ENCODE results near the gene IFI27. TPM values are rescaled to one million over a fixed set of nuclear protein-coding genes. Genes with fewer than 3 reads are reported as not detected.

Gene IFI27
- total RNA-seq, 4 donors from 2014 or later: 65.6 to 179 (median 123) TPM

- Histone ChIP-seq H3K27me3 (no peaks in the 10 kb centered on the region), H3K4me3 (no peak overlapping the region), H3K9me3 (no peaks in the 10 kb centered on the region), H3K36me3 (no peaks in the 10 kb centered on the region), H3K27ac (no peak overlapping the region), H3K4me1 (peaks cover 8 to 14% of the 10 kb centered on the region in 2 donors)
- ATAC-seq: no peak
- no peak for TF ChIP-seq POLR2A (IDR thresholded peaks at IDR 0.05)
- TF ChIP-seq, protein P1, sequence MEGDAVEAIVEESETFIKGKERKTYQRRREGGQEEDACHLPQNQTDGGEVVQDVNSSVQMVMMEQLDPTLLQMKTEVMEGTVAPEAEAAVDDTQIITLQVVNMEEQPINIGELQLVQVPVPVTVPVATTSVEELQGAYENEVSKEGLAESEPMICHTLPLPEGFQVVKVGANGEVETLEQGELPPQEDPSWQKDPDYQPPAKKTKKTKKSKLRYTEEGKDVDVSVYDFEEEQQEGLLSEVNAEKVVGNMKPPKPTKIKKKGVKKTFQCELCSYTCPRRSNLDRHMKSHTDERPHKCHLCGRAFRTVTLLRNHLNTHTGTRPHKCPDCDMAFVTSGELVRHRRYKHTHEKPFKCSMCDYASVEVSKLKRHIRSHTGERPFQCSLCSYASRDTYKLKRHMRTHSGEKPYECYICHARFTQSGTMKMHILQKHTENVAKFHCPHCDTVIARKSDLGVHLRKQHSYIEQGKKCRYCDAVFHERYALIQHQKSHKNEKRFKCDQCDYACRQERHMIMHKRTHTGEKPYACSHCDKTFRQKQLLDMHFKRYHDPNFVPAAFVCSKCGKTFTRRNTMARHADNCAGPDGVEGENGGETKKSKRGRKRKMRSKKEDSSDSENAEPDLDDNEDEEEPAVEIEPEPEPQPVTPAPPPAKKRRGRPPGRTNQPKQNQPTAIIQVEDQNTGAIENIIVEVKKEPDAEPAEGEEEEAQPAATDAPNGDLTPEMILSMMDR (IDR thresholded peaks at IDR 0.05 in 4 of 5, conservative IDR thresholded peaks at IDR 0.05 in 1 of 5): peak; percentile 42 to 75 (median 58)
- no peak for DNase-seq
- in situ Hi-C loops (cut with MboI; ENCODE audit: low sequenced_read_pairs in 4 of 4): no loop called here
- intact Hi-C loops (cut with DNase I; ENCODE audit: low total_unique reads): loop anchor here (1.0 to 10.0 kb wide), 2 partner anchors 48 to 352 kb away; no protein-coding TSS in a partner anchor
Observed at GRCh38 chr14:94132285-94132887, 21.9 kb downstream of the IFI27 start.

DNA sequence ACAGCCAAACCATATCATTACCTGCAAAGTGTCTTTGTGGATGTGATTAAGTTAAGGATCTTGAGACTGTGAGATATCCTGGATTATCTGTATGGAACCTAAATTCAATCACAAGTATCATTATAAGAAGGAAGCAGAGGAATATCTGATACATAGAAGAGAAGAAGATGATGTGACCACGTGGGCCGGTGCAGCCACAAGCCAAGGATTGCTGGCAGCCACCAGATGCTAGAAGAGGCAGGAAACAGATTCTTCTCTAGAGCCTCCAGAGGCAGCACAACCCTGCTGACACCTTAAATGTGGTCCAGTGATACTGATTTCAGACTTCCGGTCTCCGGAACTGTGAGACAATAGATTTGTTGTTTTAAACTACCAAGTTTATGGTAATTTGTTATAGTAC lies 24.9 kb downstream of the IFI27 start:
- intact Hi-C loops (cut with DNase I; ENCODE audit: low total_unique reads) (loop anchor here (5.0 to 10.0 kb wide), 2 partner anchors 349 to 478 kb away; no protein-coding TSS in a partner anchor), in situ Hi-C loops (cut with MboI; ENCODE audit: low sequenced_read_pairs in 4 of 4) (loop anchor here (5.0 kb wide), 1 partner anchor 98 kb away; no protein-coding TSS in a partner anchor)
- Histone ChIP-seq H3K27ac (no peak overlapping the region), H3K9me3 (no peaks in the 10 kb centered on the region), H3K36me3 (no peaks in the 10 kb centered on the region), H3K4me1 (peaks cover 0 to 3% of the 10 kb centered on the region in 2 donors), H3K4me3 (no peak overlapping the region), H3K27me3 (no peaks in the 10 kb centered on the region)
- TF ChIP-seq POLR2A (IDR thresholded peaks at IDR 0.05): no peak
- TF ChIP-seq, protein P1 (IDR thresholded peaks at IDR 0.05 in 4 of 5, conservative IDR thresholded peaks at IDR 0.05 in 1 of 5): no peak
- ATAC-seq (no peak), DNase-seq (no peak)

DNA sequence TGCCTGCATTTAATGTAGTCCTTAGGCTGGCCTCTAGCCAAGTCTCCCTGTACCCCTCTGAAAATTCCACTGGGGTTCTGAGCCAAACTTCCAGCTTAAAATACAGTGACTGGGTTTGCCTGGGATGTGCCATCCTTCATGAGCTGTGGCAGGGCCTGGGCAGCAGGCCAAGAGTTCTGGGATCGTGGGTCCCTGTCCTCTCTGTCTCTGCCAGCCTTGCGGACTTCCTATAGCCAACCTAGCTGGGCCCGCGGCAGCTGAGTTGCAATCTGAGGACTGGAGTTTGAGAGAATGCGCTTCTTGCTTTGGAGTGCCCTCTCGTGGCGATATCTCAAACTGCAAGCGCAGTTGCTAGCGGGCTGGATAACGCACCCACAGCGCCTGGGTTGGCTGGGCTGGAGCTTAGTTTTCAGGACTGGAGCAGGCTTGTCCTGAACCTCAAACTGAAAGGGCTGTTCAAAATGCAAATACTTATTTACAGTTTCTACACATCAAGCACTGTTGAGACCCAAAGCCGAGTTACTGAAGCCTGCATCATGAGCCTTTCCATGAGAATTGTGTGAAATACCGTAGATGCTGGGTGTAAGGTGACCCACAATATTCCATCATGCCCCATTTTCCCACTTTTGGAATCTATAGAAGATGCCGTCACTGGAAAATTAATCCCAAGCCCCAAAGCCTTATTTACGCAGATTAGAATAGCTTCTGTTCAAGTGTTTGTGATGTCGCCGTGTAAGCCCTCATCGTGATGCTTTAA lies 26.2 kb downstream of the IFI27 start:
- no peak overlapping the region for H3K4me3 ChIP-seq
- intact Hi-C loops (cut with DNase I; ENCODE audit: low total_unique reads): loop anchor here (1.0 to 10.0 kb wide), 4 partner anchors 42 to 479 kb away; no protein-coding TSS in a partner anchor
- peak; percentile 61 to 79 for DNase-seq

DNA sequence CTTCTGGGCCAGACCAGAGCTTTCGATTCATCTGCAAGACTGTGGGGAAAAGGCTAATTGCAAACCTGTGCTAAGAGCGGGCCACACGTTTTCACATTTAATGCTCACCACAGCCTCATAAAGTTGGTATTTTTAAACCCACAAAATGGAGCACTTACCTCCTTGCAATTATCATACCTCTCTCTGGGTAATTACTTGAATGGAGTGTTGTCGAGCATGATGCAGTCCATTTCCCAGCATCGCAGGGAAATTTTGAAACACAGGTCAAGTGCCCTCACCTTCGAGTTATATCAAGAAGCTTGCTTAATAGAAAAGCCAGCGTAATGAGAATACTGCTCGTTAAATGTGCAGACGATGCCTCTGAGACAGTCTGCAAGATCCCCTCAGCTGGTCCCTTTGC lies 27.7 kb downstream of the IFI27 start:
- intact Hi-C loops (cut with DNase I; ENCODE audit: low total_unique reads): loop anchor here (5.0 to 10.0 kb wide), 2 partner anchors 347 to 481 kb away; no protein-coding TSS in a partner anchor
- in situ Hi-C loops (cut with MboI; ENCODE audit: low sequenced_read_pairs in 4 of 4): loop anchor here (5.0 kb wide), 1 partner anchor 101 kb away; no protein-coding TSS in a partner anchor

More for the DNA sequence above, 26.2 kb downstream of the IFI27 start:
- in situ Hi-C loops (cut with MboI; ENCODE audit: low sequenced_read_pairs in 4 of 4): loop anchor here (5.0 kb wide), 1 partner anchor 99 kb away; no protein-coding TSS in a partner anchor
- peak; percentile 90 to 94 for ATAC-seq
- H3K27me3 ChIP-seq: no peaks in the 10 kb centered on the region
- no peak for TF ChIP-seq POLR2A (IDR thresholded peaks at IDR 0.05)
- TF ChIP-seq, protein P1 (IDR thresholded peaks at IDR 0.05 in 4 of 5, conservative IDR thresholded peaks at IDR 0.05 in 1 of 5): peak; percentile 88 to 99 (median 91)
- no peak overlapping the region for H3K27ac ChIP-seq
- no peaks in the 10 kb centered on the region for H3K9me3 ChIP-seq
- peaks cover 0 to 3% of the 10 kb centered on the region in 2 donors for H3K4me1 ChIP-seq
- H3K36me3 ChIP-seq: no peaks in the 10 kb centered on the region

More for the DNA sequence above, 27.7 kb downstream of the IFI27 start:
- Histone ChIP-seq H3K27ac (no peak overlapping the region), H3K27me3 (no peaks in the 10 kb centered on the region), H3K4me1 (peaks cover 0 to 3% of the 10 kb centered on the region in 2 donors), H3K36me3 (no peaks in the 10 kb centered on the region), H3K4me3 (no peak overlapping the region), H3K9me3 (no peaks in the 10 kb centered on the region)
- no peak for TF ChIP-seq POLR2A (IDR thresholded peaks at IDR 0.05)
- TF ChIP-seq, protein P1 (IDR thresholded peaks at IDR 0.05 in 4 of 5, conservative IDR thresholded peaks at IDR 0.05 in 1 of 5): no peak
- DNase-seq (no peak), ATAC-seq (no peak)
